ENCODE results near the gene SNCG. TPM values are rescaled to one million over a fixed set of nuclear protein-coding genes. Genes with fewer than 3 reads are reported as not detected.

The SNCG gene
- total RNA-seq, 1 donor from 2014 or later: 1.2 TPM

GRCh38 chr10:86942441-86943315, 15.7 kb upstream of the SNCG start:
- Mint-ChIP-seq H3K27ac (ENCODE audit: unreplicated experiment) (no peak overlapping the region), H3K9me3 (ENCODE audit: low read depth) (no peaks in the 10 kb centered on the region), H3K4me3 (ENCODE audit: unreplicated experiment) (no peak overlapping the region), H3K4me1 (ENCODE audit: low read depth) (peaks cover 5% of the 10 kb centered on the region), H3K27me3 (ENCODE audit: low read depth) (peaks cover 7% of the 10 kb centered on the region), H3K36me3 (ENCODE audit: low read depth) (no peaks in the 10 kb centered on the region)
- peak; percentile 90 for DNase-seq (ENCODE audit: low spot score)
- TF ChIP-seq, protein P1, sequence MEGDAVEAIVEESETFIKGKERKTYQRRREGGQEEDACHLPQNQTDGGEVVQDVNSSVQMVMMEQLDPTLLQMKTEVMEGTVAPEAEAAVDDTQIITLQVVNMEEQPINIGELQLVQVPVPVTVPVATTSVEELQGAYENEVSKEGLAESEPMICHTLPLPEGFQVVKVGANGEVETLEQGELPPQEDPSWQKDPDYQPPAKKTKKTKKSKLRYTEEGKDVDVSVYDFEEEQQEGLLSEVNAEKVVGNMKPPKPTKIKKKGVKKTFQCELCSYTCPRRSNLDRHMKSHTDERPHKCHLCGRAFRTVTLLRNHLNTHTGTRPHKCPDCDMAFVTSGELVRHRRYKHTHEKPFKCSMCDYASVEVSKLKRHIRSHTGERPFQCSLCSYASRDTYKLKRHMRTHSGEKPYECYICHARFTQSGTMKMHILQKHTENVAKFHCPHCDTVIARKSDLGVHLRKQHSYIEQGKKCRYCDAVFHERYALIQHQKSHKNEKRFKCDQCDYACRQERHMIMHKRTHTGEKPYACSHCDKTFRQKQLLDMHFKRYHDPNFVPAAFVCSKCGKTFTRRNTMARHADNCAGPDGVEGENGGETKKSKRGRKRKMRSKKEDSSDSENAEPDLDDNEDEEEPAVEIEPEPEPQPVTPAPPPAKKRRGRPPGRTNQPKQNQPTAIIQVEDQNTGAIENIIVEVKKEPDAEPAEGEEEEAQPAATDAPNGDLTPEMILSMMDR (IDR thresholded peaks at IDR 0.05): no peak

DNA sequence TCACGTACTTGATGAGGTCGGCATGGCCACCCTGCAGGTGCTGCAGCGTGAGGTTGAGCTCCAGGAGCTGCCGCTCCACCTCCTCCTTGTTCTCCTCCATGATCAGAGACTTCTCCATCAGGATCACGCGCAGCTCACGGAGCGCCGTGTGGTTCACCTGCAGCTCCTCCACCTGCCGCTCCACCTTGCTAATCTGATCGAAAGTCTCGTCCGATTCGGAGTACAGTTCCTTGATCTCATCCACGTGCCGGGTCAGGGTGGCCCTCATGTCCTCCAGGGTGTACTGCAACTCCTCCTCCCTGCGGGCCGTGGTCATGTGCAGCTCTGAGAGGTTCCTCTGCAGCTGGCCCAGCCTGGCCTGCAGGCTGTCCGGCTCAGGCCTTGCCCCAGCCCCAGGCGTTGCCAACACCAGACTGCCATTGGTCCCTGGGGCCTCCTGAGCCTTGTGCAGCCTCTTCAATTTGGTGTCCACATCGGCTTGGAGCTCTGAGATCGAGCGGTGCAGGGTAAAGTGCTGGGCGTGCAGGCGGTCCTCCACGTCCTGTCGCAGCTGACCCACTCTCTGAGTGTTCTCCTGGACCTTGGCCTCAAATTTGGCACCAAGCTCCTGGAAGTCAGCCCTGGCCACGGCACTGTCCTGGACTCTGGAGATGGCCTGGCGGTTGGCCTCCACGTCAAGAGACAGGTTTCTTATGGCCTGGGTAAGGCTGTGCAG, 14.9 kb upstream of the SNCG start:
- Mint-ChIP-seq H3K9me3 (ENCODE audit: low read depth) (no peaks in the 10 kb centered on the region), H3K36me3 (ENCODE audit: low read depth) (no peaks in the 10 kb centered on the region), H3K27ac (ENCODE audit: unreplicated experiment) (no peak overlapping the region), H3K4me1 (ENCODE audit: low read depth) (peaks cover 5% of the 10 kb centered on the region), H3K4me3 (ENCODE audit: unreplicated experiment) (no peak overlapping the region), H3K27me3 (ENCODE audit: low read depth) (peaks cover 7% of the 10 kb centered on the region)
- TF ChIP-seq, protein P1 (IDR thresholded peaks at IDR 0.05): no peak
- peak; percentile 80 for DNase-seq (ENCODE audit: low spot score)

DNA sequence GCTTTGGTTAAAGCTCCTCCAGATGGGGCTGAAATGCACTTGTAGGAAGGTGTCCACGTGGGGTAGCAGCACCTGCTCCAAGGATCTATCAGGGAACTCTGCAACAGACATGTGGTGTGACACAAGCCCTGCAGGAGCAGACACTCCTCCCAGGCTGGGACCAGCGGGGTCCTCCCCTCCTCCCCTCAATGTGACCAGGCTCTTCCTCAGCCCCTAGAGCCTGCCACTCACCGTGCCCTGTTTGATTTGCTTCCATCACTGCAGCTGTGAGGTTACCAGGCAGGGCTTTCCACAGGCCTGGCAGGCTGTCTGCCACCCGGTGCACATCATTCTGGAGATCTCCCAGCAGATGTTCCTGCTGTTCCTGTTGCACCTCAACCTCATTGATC, 14.4 kb upstream of the SNCG start:
- Mint-ChIP-seq H3K36me3 (ENCODE audit: low read depth) (no peaks in the 10 kb centered on the region), H3K4me1 (ENCODE audit: low read depth) (peaks cover 5% of the 10 kb centered on the region), H3K4me3 (ENCODE audit: unreplicated experiment) (no peak overlapping the region), H3K9me3 (ENCODE audit: low read depth) (no peaks in the 10 kb centered on the region), H3K27me3 (ENCODE audit: low read depth) (peaks cover 7% of the 10 kb centered on the region), H3K27ac (ENCODE audit: unreplicated experiment) (no peak overlapping the region)
- DNase-seq (ENCODE audit: low spot score): peak; percentile 55
- TF ChIP-seq, protein P1 (IDR thresholded peaks at IDR 0.05): no peak

GRCh38 chr10:86944471-86944870, 13.9 kb upstream of the SNCG start:
- no peak for DNase-seq (ENCODE audit: low spot score)

GRCh38 chr10:86944907-86945306, 13.5 kb upstream of the SNCG start:
- H3K4me1 Mint-ChIP-seq (ENCODE audit: low read depth): peaks cover 5% of the 10 kb centered on the region
- no peak overlapping the region for H3K27ac Mint-ChIP-seq (ENCODE audit: unreplicated experiment)
- TF ChIP-seq, protein P1 (IDR thresholded peaks at IDR 0.05): no peak
- peaks cover 7% of the 10 kb centered on the region for H3K27me3 Mint-ChIP-seq (ENCODE audit: low read depth)
- H3K4me3 Mint-ChIP-seq (ENCODE audit: unreplicated experiment): no peak overlapping the region
- no peaks in the 10 kb centered on the region for H3K36me3 Mint-ChIP-seq (ENCODE audit: low read depth)
- DNase-seq (ENCODE audit: low spot score): peak; percentile 50
- no peaks in the 10 kb centered on the region for H3K9me3 Mint-ChIP-seq (ENCODE audit: low read depth)

More at GRCh38 chr10:86944471-86944870, 13.9 kb upstream of the SNCG start:
- Mint-ChIP-seq H3K27me3 (ENCODE audit: low read depth) (peaks cover 7% of the 10 kb centered on the region), H3K27ac (ENCODE audit: unreplicated experiment) (no peak overlapping the region), H3K4me3 (ENCODE audit: unreplicated experiment) (no peak overlapping the region), H3K9me3 (ENCODE audit: low read depth) (no peaks in the 10 kb centered on the region), H3K4me1 (ENCODE audit: low read depth) (peaks cover 5% of the 10 kb centered on the region), H3K36me3 (ENCODE audit: low read depth) (no peaks in the 10 kb centered on the region)
- TF ChIP-seq, protein P1 (IDR thresholded peaks at IDR 0.05): no peak

All from chondrocyte (in vitro differentiated cells).